WTC11 (cell line): Measurements from ENCODE around the gene NCBP3. TPM values are rescaled to one million over a fixed set of nuclear protein-coding genes. Genes with fewer than 3 reads are reported as not detected.
A peak's percentile ranks its signal among the peaks of the same experiment; 100 is the strongest.

Experiments used
- ATAC-seq: fragments of 200-7000 bp; cut with Tn5 transposase; 2 replicates; pipeline ENCODE4 v1.10.0; 2021; ENCODE audit warnings: mild to moderate bottlenecking, moderate library complexity
- CTCF ChIA-PET: fragments of 300-600 bp; sonication (Branson Sonifier 250); formaldehyde crosslinking; loops from one replicate; lab custom pipeline; 2021; ENCODE audit warnings: antibody characterized with exemption; lab: Charles Lee
- POLR2A ChIA-PET: fragments of 350-600 bp; sonication (Branson Sonifier 250); formaldehyde crosslinking; loops from one replicate; lab custom pipeline; 2021; ENCODE audit warnings: antibody characterized with exemption; lab: Charles Lee
- DNase-seq: peaks from one replicate; pipeline ENCODE4 v3.0.0; 2021; ENCODE audit warnings: low spot score
- H3K27ac Mint-ChIP-seq: 2 replicates; pipeline ENCODE4 v1.8.0; 2021; ENCODE audit warnings: mixed read lengths
- H3K27me3 Mint-ChIP-seq: 2 replicates; pipeline ENCODE4 v1.8.0; 2021; ENCODE audit warnings: low read depth, mild to moderate bottlenecking, moderate library complexity, mixed read lengths
- H3K36me3 Mint-ChIP-seq: 2 replicates; pipeline ENCODE4 v1.8.0; 2021; ENCODE audit warnings: mixed read lengths
- H3K4me1 Mint-ChIP-seq: 2 replicates; pipeline ENCODE4 v1.8.0; 2022; ENCODE audit warnings: mixed read lengths
- H3K4me3 Mint-ChIP-seq: 2 replicates; pipeline ENCODE4 v1.8.0; 2021; ENCODE audit warnings: mild to moderate bottlenecking, moderate library complexity, mixed read lengths
- H3K9me3 Mint-ChIP-seq: 2 replicates; pipeline ENCODE4 v1.8.0; 2021; ENCODE audit warnings: mixed read lengths
- ATF3 ChIP-seq: sonication (generic); formaldehyde crosslinking; conservative IDR thresholded peaks from 2 replicates; pipeline ENCODE4 v1.8.1; 2022; ENCODE audit warnings: mild to moderate bottlenecking, missing genetic modification reagents
- EMX1 ChIP-seq: fragments of 250-450 bp; sonication (Bioruptor Pico); IDR thresholded peaks from 2 replicates; pipeline ENCODE4 v1.8.0; 2021; ENCODE audit warnings: mild to moderate bottlenecking
- FOXK1 ChIP-seq: sonication (generic); formaldehyde crosslinking; IDR thresholded peaks from 2 replicates; pipeline ENCODE4 v1.8.0; 2022; ENCODE audit warnings: mild to moderate bottlenecking, moderate library complexity, missing genetic modification reagents
- JAZF1 ChIP-seq: fragments of 250-450 bp; sonication (Bioruptor Pico); IDR thresholded peaks from 2 replicates; pipeline ENCODE4 v1.9.0; 2021; ENCODE audit warnings: moderate library complexity, mild to moderate bottlenecking, inconsistent platforms
- MYBL2 ChIP-seq: sonication (generic); formaldehyde crosslinking; IDR thresholded peaks from 2 replicates; pipeline ENCODE4 v1.8.1; 2023; ENCODE audit warnings: mild to moderate bottlenecking, moderate library complexity, missing genetic modification reagents
- NR2C2 ChIP-seq: sonication (generic); formaldehyde crosslinking; IDR thresholded peaks from 2 replicates; pipeline ENCODE4 v1.8.0; 2022; ENCODE audit warnings: mild to moderate bottlenecking, missing genetic modification reagents
- NR3C1 ChIP-seq: sonication (generic); formaldehyde crosslinking; conservative IDR thresholded peaks from 2 replicates; pipeline ENCODE4 v1.8.1; 2023; ENCODE audit warnings: low read depth, mild to moderate bottlenecking, missing genetic modification reagents
- PREB ChIP-seq: sonication (generic); formaldehyde crosslinking; IDR thresholded peaks from 2 replicates; pipeline ENCODE4 v1.8.1; 2022; ENCODE audit warnings: mild to moderate bottlenecking, missing genetic modification reagents, moderate library complexity, borderline replicate concordance
- PRRX2 ChIP-seq: fragments of 250-450 bp; sonication (Bioruptor Pico); IDR thresholded peaks from 2 replicates; pipeline ENCODE4 v1.8.0; 2021; ENCODE audit warnings: mild to moderate bottlenecking
- SMAD4 ChIP-seq: sonication (generic); formaldehyde crosslinking; IDR thresholded peaks from 2 replicates; pipeline ENCODE4 v1.8.0; 2022; ENCODE audit warnings: mild to moderate bottlenecking, missing genetic modification reagents
- USF2 ChIP-seq: sonication (generic); formaldehyde crosslinking; IDR thresholded peaks from 2 replicates; pipeline ENCODE4 v1.8.1; 2023; ENCODE audit warnings: mild to moderate bottlenecking, missing genetic modification reagents, moderate library complexity
- ZNF138 ChIP-seq: sonication (generic); formaldehyde crosslinking; conservative IDR thresholded peaks from 2 replicates; pipeline ENCODE4 v1.8.1; 2022; ENCODE audit warnings: mild to moderate bottlenecking, moderate library complexity, missing genetic modification reagents
- ZNF416 ChIP-seq: fragments of 250-450 bp; sonication (Bioruptor Pico); IDR thresholded peaks from 2 replicates; pipeline ENCODE4 v1.9.0; 2021; ENCODE audit warnings: mild to moderate bottlenecking, inconsistent platforms
- ZNF425 ChIP-seq: fragments of 250-450 bp; sonication (Bioruptor Pico); conservative IDR thresholded peaks from 2 replicates; pipeline ENCODE4 v1.9.0; 2021; ENCODE audit warnings: mild to moderate bottlenecking
- total RNA-seq: library from RNA; stranded (reverse); gene quantifications from 3 replicates; pipeline ENCODE4 v1.2.3, GENCODE V29; 2021
- TF ChIP-seq, protein P1 (sequence below): sonication (generic); formaldehyde crosslinking; IDR thresholded peaks from 2 replicates; pipeline ENCODE4 v1.8.1; 2023; ENCODE audit warnings: mild to moderate bottlenecking, missing genetic modification reagents, borderline replicate concordance
- TF ChIP-seq, protein P2 (sequence below): sonication (generic); formaldehyde crosslinking; conservative IDR thresholded peaks from 2 replicates; pipeline ENCODE4 v1.8.1; 2023; ENCODE audit warnings: mild to moderate bottlenecking, low read depth, missing genetic modification reagents, moderate library complexity
- TF ChIP-seq, protein P3 (sequence below): sonication (generic); formaldehyde crosslinking; IDR thresholded peaks from 2 replicates; pipeline ENCODE4 v1.8.0; 2022; ENCODE audit warnings: missing genetic modification reagents
- TF ChIP-seq, protein P4 (sequence below): sonication (generic); formaldehyde crosslinking; IDR thresholded peaks from 2 replicates; pipeline ENCODE4 v1.8.1; 2023; ENCODE audit warnings: mild to moderate bottlenecking, moderate library complexity, missing genetic modification reagents

NCBP3 gene
- total RNA-seq, 1 experiment from 2014 or later = 48.7 TPM

DNA sequence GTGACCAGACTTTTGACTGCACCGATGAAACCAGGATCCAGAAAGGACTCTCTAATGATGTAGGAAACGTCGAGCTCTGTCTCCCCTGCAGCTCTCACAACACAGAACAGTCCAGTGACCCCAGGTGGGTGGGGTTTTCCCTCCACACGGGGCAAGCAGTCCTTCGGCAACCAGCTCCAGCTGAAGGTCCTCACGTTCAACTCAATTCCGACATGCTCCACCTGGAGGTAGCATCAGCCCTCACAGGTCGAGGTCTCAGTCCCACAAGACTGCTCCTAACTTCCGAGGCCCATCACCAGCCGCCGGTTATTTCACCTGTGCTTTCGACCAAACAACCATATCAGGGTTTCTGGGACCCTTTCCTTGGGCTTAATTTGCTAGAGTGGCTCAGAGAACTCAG is 73.3 kb downstream of the NCBP3 start (continued):
- TF ChIP-seq, protein P1, sequence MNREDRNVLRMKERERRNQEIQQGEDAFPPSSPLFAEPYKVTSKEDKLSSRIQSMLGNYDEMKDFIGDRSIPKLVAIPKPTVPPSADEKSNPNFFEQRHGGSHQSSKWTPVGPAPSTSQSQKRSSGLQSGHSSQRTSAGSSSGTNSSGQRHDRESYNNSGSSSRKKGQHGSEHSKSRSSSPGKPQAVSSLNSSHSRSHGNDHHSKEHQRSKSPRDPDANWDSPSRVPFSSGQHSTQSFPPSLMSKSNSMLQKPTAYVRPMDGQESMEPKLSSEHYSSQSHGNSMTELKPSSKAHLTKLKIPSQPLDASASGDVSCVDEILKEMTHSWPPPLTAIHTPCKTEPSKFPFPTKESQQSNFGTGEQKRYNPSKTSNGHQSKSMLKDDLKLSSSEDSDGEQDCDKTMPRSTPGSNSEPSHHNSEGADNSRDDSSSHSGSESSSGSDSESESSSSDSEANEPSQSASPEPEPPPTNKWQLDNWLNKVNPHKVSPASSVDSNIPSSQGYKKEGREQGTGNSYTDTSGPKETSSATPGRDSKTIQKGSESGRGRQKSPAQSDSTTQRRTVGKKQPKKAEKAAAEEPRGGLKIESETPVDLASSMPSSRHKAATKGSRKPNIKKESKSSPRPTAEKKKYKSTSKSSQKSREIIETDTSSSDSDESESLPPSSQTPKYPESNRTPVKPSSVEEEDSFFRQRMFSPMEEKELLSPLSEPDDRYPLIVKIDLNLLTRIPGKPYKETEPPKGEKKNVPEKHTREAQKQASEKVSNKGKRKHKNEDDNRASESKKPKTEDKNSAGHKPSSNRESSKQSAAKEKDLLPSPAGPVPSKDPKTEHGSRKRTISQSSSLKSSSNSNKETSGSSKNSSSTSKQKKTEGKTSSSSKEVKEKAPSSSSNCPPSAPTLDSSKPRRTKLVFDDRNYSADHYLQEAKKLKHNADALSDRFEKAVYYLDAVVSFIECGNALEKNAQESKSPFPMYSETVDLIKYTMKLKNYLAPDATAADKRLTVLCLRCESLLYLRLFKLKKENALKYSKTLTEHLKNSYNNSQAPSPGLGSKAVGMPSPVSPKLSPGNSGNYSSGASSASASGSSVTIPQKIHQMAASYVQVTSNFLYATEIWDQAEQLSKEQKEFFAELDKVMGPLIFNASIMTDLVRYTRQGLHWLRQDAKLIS (CRISPR knock-in tag) = no peak
- TF ChIP-seq SMAD4 (CRISPR knock-in tag) = no peak
- TF ChIP-seq ZNF425 (CRISPR knock-in tag) = no peak
- no peak for TF ChIP-seq NR3C1 (CRISPR knock-in tag)
- TF ChIP-seq FOXK1 = no peak
- TF ChIP-seq EMX1 (CRISPR knock-in tag) = no peak
- no peak for TF ChIP-seq ZNF416 (CRISPR knock-in tag)
- TF ChIP-seq, protein P2, sequence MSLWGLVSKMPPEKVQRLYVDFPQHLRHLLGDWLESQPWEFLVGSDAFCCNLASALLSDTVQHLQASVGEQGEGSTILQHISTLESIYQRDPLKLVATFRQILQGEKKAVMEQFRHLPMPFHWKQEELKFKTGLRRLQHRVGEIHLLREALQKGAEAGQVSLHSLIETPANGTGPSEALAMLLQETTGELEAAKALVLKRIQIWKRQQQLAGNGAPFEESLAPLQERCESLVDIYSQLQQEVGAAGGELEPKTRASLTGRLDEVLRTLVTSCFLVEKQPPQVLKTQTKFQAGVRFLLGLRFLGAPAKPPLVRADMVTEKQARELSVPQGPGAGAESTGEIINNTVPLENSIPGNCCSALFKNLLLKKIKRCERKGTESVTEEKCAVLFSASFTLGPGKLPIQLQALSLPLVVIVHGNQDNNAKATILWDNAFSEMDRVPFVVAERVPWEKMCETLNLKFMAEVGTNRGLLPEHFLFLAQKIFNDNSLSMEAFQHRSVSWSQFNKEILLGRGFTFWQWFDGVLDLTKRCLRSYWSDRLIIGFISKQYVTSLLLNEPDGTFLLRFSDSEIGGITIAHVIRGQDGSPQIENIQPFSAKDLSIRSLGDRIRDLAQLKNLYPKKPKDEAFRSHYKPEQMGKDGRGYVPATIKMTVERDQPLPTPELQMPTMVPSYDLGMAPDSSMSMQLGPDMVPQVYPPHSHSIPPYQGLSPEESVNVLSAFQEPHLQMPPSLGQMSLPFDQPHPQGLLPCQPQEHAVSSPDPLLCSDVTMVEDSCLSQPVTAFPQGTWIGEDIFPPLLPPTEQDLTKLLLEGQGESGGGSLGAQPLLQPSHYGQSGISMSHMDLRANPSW (CRISPR knock-in tag) = no peak
- TF ChIP-seq, protein P3, sequence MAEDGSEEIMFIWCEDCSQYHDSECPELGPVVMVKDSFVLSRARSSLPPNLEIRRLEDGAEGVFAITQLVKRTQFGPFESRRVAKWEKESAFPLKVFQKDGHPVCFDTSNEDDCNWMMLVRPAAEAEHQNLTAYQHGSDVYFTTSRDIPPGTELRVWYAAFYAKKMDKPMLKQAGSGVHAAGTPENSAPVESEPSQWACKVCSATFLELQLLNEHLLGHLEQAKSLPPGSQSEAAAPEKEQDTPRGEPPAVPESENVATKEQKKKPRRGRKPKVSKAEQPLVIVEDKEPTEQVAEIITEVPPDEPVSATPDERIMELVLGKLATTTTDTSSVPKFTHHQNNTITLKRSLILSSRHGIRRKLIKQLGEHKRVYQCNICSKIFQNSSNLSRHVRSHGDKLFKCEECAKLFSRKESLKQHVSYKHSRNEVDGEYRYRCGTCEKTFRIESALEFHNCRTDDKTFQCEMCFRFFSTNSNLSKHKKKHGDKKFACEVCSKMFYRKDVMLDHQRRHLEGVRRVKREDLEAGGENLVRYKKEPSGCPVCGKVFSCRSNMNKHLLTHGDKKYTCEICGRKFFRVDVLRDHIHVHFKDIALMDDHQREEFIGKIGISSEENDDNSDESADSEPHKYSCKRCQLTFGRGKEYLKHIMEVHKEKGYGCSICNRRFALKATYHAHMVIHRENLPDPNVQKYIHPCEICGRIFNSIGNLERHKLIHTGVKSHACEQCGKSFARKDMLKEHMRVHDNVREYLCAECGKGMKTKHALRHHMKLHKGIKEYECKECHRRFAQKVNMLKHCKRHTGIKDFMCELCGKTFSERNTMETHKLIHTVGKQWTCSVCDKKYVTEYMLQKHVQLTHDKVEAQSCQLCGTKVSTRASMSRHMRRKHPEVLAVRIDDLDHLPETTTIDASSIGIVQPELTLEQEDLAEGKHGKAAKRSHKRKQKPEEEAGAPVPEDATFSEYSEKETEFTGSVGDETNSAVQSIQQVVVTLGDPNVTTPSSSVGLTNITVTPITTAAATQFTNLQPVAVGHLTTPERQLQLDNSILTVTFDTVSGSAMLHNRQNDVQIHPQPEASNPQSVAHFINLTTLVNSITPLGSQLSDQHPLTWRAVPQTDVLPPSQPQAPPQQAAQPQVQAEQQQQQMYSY (CRISPR knock-in tag) = no peak
- no peak for TF ChIP-seq JAZF1
- no peak for TF ChIP-seq NR2C2 (CRISPR knock-in tag)
- TF ChIP-seq, all 79 proteins: peak for 0

GRCh38 chr17:3771140-3771539 is 74.9 kb downstream of the NCBP3 start:
- DNase-seq = no peak
- no peak overlapping the region for H3K4me3 Mint-ChIP-seq
- POLR2A ChIA-PET = interaction anchor here (0.7 kb wide), 1 partner anchor 331 kb away, joined by 6 read pairs; no protein-coding TSS in a partner anchor
- peaks cover 4% of the 10 kb centered on the region; the same call in 1 of the 2 replicates for H3K36me3 Mint-ChIP-seq
- ATAC-seq = no peak
- H3K27ac Mint-ChIP-seq = peak overlapping the region; percentile 9; the same call in 1 of the 2 replicates
- peaks cover 15% of the 10 kb centered on the region for H3K4me1 Mint-ChIP-seq
- H3K27me3 Mint-ChIP-seq = no peaks in the 10 kb centered on the region; the same call in 1 of the 2 replicates
- CTCF ChIA-PET = interaction anchor here (0.8 to 7.5 kb wide), 3 partner anchors 32 to 73 kb away, joined by 5 to 125 read pairs (median 6); no protein-coding TSS in a partner anchor
- peaks cover 12% of the 10 kb centered on the region for H3K9me3 Mint-ChIP-seq
- TF ChIP-seq PREB (CRISPR knock-in tag) (no peak), PRRX2 (no peak), SMAD4 (CRISPR knock-in tag) (no peak), USF2 (CRISPR knock-in tag) (no peak), ZNF138 (no peak), ATF3 (CRISPR knock-in tag) (no peak), MYBL2 (CRISPR knock-in tag) (no peak)
- TF ChIP-seq, protein P4, sequence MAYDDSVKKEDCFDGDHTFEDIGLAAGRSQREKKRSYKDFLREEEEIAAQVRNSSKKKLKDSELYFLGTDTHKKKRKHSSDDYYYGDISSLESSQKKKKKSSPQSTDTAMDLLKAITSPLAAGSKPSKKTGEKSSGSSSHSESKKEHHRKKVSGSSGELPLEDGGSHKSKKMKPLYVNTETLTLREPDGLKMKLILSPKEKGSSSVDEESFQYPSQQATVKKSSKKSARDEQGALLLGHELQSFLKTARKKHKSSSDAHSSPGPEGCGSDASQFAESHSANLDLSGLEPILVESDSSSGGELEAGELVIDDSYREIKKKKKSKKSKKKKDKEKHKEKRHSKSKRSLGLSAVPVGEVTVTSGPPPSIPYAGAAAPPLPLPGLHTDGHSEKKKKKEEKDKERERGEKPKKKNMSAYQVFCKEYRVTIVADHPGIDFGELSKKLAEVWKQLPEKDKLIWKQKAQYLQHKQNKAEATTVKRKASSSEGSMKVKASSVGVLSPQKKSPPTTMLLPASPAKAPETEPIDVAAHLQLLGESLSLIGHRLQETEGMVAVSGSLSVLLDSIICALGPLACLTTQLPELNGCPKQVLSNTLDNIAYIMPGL (CRISPR knock-in tag) = no peak
